Activated CD8-positive, alpha-beta memory T cell treated with anti-CD3 and anti-CD28 coated beads for 48 hours (primary cell): ENCODE data around the gene SFT2D2.

Experiments used
- DNase-seq, 3 experiments: peaks; one replicate each; pipeline ENCODE4 v3.0.0-alpha.2; 2020; ENCODE audit warnings: low read depth in 2 of 3, low spot score in 2 of 3

The SFT2D2 gene

GRCh38 chr1:168301664-168302320 is 76.0 kb downstream of the SFT2D2 start:
- no peak for DNase-seq
